Measurements from ENCODE around the gene FAF2.
"Not testable (repeated sequence)": the region's sequence is repeated elsewhere in the genome, so short reads cannot be mapped to it uniquely, and the experiment has no call there.

The FAF2 gene

DNA sequence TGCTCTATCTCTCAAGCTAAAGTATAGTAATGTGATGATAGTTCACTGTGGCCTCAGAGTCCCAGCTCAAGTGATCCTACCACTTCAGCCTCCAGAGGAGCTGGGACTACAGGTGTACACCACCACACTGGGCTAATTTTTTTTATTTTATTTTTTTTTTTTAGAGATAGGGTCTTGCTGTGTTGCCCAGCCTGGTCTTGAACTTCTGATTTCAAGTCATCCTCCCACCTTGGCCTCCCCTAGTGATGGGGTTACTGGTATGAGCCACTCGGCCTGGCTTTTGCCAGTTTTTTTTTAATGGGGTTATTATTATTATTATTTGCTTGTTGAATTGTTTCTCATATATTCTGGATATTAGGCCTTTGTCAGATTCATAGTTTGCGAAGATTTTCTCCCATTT, 13.2 kb downstream of the FAF2 start:
- no peak for DNase-seq

DNA sequence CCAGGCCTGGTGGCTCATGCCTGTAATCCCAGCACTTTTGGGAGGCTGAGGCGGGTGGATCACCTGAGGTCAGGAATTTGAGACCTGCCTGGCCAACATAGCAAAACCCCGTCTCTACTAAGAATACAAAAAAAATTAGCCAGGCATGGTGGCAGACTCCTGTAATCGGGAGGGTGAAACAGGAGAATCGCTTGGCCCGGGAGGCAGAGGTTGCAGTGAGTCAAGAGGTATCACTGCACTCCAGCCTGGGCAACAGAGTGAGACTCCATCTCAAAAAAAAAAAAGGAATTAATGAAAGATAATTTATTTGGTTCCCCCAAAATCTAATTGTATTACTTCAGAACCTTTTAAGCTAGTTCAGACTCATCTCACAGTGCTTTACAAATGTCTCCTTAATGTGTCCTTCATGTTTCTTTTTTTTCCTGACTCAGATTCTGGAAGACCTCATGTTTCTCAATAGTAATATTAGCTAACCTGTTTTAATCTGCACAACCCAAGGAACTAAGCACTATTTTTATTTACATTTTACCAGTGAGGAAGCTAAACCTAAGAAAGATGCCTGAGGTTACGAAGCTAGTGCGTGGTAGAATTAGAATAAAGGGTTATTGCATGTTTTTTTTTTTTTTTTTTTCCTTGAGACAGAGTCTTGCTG, 15.1 kb downstream of the FAF2 start:
- no peak for DNase-seq

- no peak for DNase-seq
Observed at GRCh38 chr5:176466245-176466871, 18.2 kb downstream of the FAF2 start.

GRCh38 chr5:176469296-176469695, 21.1 kb downstream of the FAF2 start:
- DNase-seq = no peak

- DNase-seq = no peak
Observed at GRCh38 chr5:176470539-176470938, 22.4 kb downstream of the FAF2 start.

DNA sequence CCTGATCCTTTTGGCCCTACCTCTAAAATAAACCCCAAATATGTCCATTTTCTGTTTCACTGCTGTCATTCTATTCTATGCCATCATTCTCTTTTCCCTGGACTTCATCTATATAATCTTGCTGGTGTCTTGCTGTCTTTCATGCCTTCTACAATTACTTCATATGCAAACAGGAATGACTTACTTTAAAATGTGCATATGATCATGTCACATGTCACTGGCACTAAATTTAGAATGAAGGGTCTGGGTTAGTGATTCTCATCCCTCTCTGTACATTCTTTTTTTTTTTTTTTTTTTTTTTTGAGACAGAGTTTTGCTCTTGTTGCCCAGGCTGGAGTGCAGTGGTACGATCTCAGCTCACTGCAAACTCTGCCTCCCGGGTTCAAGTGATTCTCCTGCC, 22.9 kb downstream of the FAF2 start:
- DNase-seq = no peak

- DNase-seq = no peak
Observed at GRCh38 chr5:176473335-176474006, 25.3 kb downstream of the FAF2 start.

- no peak for DNase-seq
Observed at GRCh38 chr5:176474476-176474875, 26.3 kb downstream of the FAF2 start.

DNA sequence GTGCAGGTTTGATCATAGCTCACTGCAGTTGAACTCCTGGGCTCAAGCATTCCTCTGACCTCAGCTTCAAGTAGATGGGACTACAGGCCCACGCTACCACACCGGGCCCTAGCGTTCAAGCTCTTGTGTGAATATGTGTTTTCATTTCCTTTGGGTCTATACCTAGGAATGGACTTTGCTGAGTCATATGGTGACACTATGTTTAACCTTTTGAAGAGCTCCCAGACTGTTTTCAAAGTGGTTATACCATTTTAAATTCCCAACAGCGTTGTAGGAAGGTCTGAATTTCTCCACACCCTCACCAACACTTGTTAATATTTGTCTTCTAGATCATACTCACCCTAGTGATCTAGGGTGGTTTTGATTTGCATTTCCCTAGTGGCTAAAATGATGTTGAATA, 33.5 kb downstream of the FAF2 start:
- no peak for DNase-seq

- DNase-seq = no peak
Observed at GRCh38 chr5:176485176-176485575, 37.0 kb downstream of the FAF2 start.

DNA sequence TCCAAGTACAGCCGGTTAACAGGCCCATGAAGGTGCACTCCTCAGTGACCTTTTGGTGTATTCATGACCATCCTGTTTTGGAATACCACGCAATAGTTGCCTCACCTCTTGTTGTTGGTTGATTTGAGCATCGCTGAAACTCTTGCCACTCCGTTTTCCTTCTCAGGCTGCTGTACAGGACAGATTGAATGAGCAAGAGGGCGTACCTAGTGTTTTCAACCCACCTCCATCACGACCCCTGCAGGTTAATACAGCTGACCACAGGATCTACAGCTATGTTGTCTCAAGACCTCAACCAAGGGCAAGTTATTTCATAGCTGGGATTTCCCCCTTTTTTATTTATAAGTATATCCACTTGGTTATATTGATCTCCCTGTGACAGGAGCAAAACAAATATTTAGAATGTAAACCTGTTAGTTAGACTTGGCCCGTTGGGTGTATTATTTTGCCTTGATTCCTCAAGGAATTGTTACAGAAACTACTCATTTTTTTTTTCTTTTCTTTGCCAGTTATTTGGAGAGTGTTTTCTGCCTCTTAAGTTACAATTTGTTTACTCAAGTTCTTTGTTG, 38.1 kb downstream of the FAF2 start:
- DNase-seq = no peak

- not testable (repeated sequence) for DNase-seq
Observed at GRCh38 chr5:176487160-176487559, 39.0 kb downstream of the FAF2 start.

- DNase-seq = no peak
Observed at GRCh38 chr5:176489077-176489476, 40.9 kb downstream of the FAF2 start.

DNA sequence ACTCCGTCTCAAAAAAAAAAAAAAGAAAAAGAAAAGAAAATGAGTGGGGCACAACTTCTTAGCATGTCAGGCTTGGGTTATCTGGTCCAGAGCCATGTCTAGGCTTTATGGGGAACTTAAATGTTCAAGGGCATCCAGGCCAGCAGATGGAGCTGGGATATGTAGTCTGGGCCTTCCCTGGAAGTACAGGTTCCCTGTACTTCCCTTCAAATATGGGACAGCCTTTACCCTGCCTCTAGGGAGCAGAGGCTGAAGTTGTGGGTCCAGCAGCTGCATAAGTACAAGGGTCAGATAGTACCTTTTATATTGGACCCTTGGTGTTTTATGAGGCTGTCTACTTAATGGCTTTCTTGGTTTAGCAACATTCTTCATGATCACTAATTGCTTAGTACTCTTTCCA, 42.1 kb downstream of the FAF2 start:
- no peak for DNase-seq

- DNase-seq = no peak
Observed at GRCh38 chr5:176491101-176491502, 42.9 kb downstream of the FAF2 start.

DNA sequence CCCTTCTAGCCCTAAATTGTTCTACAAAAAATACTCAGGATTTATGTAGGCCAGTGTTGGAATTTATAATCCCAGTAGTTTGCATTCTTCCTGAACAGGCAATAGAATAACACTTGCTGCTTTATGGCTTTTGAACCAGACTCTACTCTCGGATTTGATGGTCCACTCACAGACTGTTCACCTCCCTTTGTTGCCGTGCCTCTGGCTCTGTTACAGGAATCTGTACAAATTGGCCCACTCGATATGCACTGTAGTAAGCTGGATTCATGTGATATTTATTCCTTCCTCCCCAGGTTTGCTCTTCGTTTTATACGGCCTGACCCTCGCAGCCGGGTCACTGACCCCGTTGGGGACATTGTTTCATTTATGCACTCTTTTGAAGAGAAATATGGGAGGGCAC, 43.7 kb downstream of the FAF2 start:
- DNase-seq = no peak

- no peak for DNase-seq
Observed at GRCh38 chr5:176492431-176492830, 44.2 kb downstream of the FAF2 start.

- no peak for DNase-seq
Observed at GRCh38 chr5:176497852-176498251, 49.7 kb downstream of the FAF2 start.

- no peak for DNase-seq
Observed at GRCh38 chr5:176499273-176499672, 51.1 kb downstream of the FAF2 start.

DNA sequence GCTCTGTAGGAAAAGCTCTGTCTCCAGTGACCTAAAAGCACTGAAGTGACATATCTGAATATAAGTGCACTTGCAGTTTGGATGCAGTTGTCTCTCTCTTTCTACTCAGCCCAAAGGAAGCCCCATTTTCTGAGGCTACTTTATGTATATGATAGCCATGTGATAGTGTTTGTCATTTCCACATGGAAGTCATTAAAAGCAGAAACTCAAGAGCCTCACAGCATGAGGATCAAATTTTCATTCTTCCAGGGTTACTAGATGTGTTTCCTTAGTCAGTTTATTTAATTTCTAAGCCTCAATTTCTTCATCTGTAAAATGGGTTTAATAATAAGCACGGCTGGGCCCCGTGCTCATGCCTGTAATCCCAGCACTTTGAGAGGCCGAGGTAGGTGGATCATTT, 52.3 kb downstream of the FAF2 start:
- no peak for DNase-seq

- no peak for DNase-seq
Observed at GRCh38 chr5:176501333-176501732, 53.1 kb downstream of the FAF2 start.

GRCh38 chr5:176503496-176503895, 55.3 kb downstream of the FAF2 start:
- no peak for DNase-seq

DNA sequence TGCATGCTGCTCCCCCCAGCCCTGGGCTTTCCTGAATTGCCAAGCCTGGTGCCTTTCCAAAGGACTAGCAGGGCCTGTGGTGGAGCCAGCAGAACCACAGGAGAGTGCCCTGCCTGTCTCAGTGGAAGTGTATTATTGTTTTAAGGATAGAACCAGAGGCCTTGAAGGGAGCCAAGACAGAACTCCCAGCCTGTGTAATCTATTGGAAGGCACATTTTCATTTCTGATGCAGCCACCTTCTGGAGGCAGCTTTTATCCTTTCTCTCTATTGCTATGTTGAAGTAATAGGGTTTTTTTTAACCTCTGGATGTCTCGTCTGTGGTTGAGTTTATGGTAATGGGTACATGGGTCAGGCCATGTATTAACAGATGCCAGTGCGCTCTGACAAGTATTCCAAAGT, 59.7 kb downstream of the FAF2 start:
- DNase-seq = no peak

- DNase-seq = no peak
Observed at GRCh38 chr5:176508603-176509002, 60.4 kb downstream of the FAF2 start.
